Uterus (tissue), 2 donors: ENCODE results near the gene OGFOD1.

Experiments
- POLR2A ChIP-seq, 2 donors: fragments of 450-650 bp; IDR thresholded peaks; one replicate each; pipeline ENCODE4 v1.6.1; 2016; ENCODE audit warnings: antibody characterized with exemption in 2 of 2, mild to moderate bottlenecking in 1 of 2, moderate library complexity in 1 of 2
- TF ChIP-seq, protein P1 (sequence below), 4 experiments: fragments of 200-600 bp in 2 of 4; fragments of 450-650 bp in 2 of 4; sonication (generic) in 2 of 4; IDR thresholded peaks; one replicate each; pipeline ENCODE4 v1.5.1; 2016 to 2019; ENCODE audit warnings: antibody characterized with exemption in 4 of 4, mild to moderate bottlenecking in 2 of 4, moderate library complexity in 1 of 4

DNA sequence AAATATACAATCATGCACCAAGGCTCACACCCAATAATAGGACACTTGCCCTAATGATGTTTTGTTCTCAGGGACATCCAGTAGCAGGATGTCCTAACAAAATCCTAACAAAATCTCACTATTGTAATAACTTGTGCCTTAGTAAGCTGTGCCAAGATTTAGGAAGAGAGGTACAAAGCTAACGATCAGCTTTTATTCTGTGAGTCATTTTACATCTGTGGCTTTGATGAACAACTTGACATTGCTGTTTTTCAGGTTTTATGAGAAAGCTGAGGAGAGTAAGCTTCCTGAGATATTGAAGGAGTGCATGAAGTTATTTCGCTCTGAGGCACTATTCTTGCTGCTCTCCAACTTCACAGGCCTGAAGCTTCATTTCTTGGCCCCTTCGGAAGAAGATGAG is 18.9 kb downstream of the OGFOD1 start:
- TF ChIP-seq, protein P1, sequence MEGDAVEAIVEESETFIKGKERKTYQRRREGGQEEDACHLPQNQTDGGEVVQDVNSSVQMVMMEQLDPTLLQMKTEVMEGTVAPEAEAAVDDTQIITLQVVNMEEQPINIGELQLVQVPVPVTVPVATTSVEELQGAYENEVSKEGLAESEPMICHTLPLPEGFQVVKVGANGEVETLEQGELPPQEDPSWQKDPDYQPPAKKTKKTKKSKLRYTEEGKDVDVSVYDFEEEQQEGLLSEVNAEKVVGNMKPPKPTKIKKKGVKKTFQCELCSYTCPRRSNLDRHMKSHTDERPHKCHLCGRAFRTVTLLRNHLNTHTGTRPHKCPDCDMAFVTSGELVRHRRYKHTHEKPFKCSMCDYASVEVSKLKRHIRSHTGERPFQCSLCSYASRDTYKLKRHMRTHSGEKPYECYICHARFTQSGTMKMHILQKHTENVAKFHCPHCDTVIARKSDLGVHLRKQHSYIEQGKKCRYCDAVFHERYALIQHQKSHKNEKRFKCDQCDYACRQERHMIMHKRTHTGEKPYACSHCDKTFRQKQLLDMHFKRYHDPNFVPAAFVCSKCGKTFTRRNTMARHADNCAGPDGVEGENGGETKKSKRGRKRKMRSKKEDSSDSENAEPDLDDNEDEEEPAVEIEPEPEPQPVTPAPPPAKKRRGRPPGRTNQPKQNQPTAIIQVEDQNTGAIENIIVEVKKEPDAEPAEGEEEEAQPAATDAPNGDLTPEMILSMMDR (IDR thresholded peaks at IDR 0.05): no peak
- TF ChIP-seq POLR2A (IDR thresholded peaks at IDR 0.05): no peak
